ENCODE measurements around the gene MYH9. TPM values are rescaled to one million over a fixed set of nuclear protein-coding genes. Genes with fewer than 3 reads are reported as not detected.

MYH9 gene
- total and polyA plus RNA-seq, 2 experiments from 2014 or later, result 58.4 to 233 TPM

DNA sequence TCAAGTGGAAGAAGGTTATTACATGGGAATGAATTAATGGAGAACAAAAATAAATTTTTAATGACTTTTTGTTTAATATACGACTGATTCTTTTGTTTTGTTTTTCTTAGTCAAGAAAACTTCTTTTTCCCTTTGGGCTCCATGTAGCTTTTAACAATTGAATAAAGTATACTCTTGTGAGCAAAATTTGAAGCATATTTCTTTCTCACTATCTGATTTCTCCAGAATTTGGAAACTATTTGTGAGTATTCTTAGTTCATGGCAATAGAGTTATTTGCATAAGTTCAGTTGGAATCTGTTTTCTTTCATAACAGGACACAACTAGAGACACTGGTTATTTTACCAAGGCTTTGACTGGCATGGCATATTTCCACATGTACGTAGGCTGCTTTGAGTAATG is 138.6 kb downstream of the MYH9 start:
- H3K9me3 Mint-ChIP-seq, result peaks cover 26% of the 10 kb centered on the region
- H3K27me3 Mint-ChIP-seq (ENCODE audit: insufficient read depth, low read depth, poor library complexity), result peaks cover 7% of the 10 kb centered on the region
- DNase-seq (ENCODE audit: low spot score), result no peak
- H3K4me1 ChIP-seq (ENCODE audit: insufficient read depth), result 0 out of 2 replicates have a peak, but pooled peaks cover 6% of the 10 kb centered on the region
- H3K27ac ChIP-seq (ENCODE audit: low read depth), result no peak overlapping the region
- H3K4me2 ChIP-seq, result no peak overlapping the region
- no peak overlapping the region for H3K4me3 Mint-ChIP-seq
- H4K20me1 ChIP-seq (replicated peaks; ENCODE audit: insufficient read depth), result no peaks in the 10 kb centered on the region
- H3K27ac Mint-ChIP-seq, result no peak overlapping the region
- H3K4me1 Mint-ChIP-seq, result peaks cover 8% of the 10 kb centered on the region; the same call in 2 of the 3 replicates
- no peaks in the 10 kb centered on the region for H3K79me2 ChIP-seq (replicated peaks; ENCODE audit: insufficient read depth)
- no peaks in the 10 kb centered on the region; the same call in none of the 2 replicates for H3K9me2 ChIP-seq (ENCODE audit: insufficient read depth)
- ATAC-seq, result no peak
- H3K36me3 ChIP-seq (ENCODE audit: insufficient read depth), result no peaks in the 10 kb centered on the region
- H2AFZ ChIP-seq, result no peak overlapping the region
- H3K4me3 ChIP-seq, result no peak overlapping the region
- no peaks in the 10 kb centered on the region for H3K27me3 ChIP-seq (ENCODE audit: insufficient read depth)
- TF ChIP-seq, protein P1, sequence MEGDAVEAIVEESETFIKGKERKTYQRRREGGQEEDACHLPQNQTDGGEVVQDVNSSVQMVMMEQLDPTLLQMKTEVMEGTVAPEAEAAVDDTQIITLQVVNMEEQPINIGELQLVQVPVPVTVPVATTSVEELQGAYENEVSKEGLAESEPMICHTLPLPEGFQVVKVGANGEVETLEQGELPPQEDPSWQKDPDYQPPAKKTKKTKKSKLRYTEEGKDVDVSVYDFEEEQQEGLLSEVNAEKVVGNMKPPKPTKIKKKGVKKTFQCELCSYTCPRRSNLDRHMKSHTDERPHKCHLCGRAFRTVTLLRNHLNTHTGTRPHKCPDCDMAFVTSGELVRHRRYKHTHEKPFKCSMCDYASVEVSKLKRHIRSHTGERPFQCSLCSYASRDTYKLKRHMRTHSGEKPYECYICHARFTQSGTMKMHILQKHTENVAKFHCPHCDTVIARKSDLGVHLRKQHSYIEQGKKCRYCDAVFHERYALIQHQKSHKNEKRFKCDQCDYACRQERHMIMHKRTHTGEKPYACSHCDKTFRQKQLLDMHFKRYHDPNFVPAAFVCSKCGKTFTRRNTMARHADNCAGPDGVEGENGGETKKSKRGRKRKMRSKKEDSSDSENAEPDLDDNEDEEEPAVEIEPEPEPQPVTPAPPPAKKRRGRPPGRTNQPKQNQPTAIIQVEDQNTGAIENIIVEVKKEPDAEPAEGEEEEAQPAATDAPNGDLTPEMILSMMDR (conservative IDR thresholded peaks at IDR 0.05; ENCODE audit: low read depth in 2 of 2), result no peak
- TF ChIP-seq, protein P2, sequence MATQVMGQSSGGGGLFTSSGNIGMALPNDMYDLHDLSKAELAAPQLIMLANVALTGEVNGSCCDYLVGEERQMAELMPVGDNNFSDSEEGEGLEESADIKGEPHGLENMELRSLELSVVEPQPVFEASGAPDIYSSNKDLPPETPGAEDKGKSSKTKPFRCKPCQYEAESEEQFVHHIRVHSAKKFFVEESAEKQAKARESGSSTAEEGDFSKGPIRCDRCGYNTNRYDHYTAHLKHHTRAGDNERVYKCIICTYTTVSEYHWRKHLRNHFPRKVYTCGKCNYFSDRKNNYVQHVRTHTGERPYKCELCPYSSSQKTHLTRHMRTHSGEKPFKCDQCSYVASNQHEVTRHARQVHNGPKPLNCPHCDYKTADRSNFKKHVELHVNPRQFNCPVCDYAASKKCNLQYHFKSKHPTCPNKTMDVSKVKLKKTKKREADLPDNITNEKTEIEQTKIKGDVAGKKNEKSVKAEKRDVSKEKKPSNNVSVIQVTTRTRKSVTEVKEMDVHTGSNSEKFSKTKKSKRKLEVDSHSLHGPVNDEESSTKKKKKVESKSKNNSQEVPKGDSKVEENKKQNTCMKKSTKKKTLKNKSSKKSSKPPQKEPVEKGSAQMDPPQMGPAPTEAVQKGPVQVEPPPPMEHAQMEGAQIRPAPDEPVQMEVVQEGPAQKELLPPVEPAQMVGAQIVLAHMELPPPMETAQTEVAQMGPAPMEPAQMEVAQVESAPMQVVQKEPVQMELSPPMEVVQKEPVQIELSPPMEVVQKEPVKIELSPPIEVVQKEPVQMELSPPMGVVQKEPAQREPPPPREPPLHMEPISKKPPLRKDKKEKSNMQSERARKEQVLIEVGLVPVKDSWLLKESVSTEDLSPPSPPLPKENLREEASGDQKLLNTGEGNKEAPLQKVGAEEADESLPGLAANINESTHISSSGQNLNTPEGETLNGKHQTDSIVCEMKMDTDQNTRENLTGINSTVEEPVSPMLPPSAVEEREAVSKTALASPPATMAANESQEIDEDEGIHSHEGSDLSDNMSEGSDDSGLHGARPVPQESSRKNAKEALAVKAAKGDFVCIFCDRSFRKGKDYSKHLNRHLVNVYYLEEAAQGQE (IDR thresholded peaks at IDR 0.05; ENCODE audit: unreplicated experiment), result no peak
- TF ChIP-seq ZNF114 (CRISPR knock-in tag; IDR thresholded peaks at IDR 0.05) (no peak), STAT1 (IDR thresholded peaks at IDR 0.05; ENCODE audit: unreplicated experiment) (no peak)
- TF ChIP-seq, protein P3, sequence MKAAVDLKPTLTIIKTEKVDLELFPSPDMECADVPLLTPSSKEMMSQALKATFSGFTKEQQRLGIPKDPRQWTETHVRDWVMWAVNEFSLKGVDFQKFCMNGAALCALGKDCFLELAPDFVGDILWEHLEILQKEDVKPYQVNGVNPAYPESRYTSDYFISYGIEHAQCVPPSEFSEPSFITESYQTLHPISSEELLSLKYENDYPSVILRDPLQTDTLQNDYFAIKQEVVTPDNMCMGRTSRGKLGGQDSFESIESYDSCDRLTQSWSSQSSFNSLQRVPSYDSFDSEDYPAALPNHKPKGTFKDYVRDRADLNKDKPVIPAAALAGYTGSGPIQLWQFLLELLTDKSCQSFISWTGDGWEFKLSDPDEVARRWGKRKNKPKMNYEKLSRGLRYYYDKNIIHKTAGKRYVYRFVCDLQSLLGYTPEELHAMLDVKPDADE (IDR thresholded peaks at IDR 0.05), result no peak
- peaks cover 6% of the 10 kb centered on the region; the same call in 1 of the 3 replicates for H3K36me3 Mint-ChIP-seq (ENCODE audit: low read depth)
- no peaks in the 10 kb centered on the region for H3F3A ChIP-seq (replicated peaks; ENCODE audit: low read depth)

DNA sequence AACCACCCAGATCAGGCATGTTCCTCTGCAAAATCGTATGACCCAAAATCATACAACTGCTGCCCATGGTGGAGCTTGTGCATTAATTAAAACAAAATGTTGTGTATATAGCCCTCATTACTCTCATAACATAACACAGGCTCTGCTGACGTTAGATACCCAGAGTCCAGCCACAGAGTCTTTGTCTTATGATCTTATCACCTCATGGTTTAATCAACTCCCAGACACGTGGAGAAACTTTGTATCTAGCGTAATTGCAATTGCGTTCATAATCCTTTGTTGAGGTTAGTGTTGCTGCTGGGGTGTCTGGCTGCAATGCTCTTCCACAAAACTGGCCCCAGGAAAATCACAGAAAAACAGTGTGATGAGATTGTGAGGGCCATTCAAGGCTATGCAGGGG is 139.8 kb downstream of the MYH9 start:
- no peak for ATAC-seq
- Histone ChIP-seq H3K36me3 (ENCODE audit: insufficient read depth) (no peaks in the 10 kb centered on the region; the same call in 1 of the 2 replicates), H3K27me3 (ENCODE audit: insufficient read depth) (no peaks in the 10 kb centered on the region), H3K4me1 (ENCODE audit: insufficient read depth) (0 out of 2 replicates have a peak, but pooled peaks cover 6% of the 10 kb centered on the region), H3K27ac (ENCODE audit: low read depth) (no peak overlapping the region), H3K9me2 (ENCODE audit: insufficient read depth) (no peaks in the 10 kb centered on the region; the same call in none of the 2 replicates), H2AFZ (no peak overlapping the region), H3K4me3 (no peak overlapping the region), H4K20me1 (replicated peaks; ENCODE audit: insufficient read depth) (no peaks in the 10 kb centered on the region), H3K79me2 (replicated peaks; ENCODE audit: insufficient read depth) (no peaks in the 10 kb centered on the region), H3F3A (replicated peaks; ENCODE audit: low read depth) (no peaks in the 10 kb centered on the region), H3K4me2 (no peak overlapping the region)
- H3K4me3 Mint-ChIP-seq, result no peak overlapping the region
- peaks cover 8% of the 10 kb centered on the region; the same call in 2 of the 3 replicates for H3K4me1 Mint-ChIP-seq
- DNase-seq (ENCODE audit: low spot score), result no peak
- H3K9me3 Mint-ChIP-seq, result peaks cover 26% of the 10 kb centered on the region
- H3K36me3 Mint-ChIP-seq (ENCODE audit: low read depth), result peaks cover 6% of the 10 kb centered on the region; the same call in 1 of the 3 replicates
- H3K27ac Mint-ChIP-seq, result no peak overlapping the region
- H3K27me3 Mint-ChIP-seq (ENCODE audit: insufficient read depth, low read depth, poor library complexity), result peaks cover 4% of the 10 kb centered on the region
- no peak for TF ChIP-seq POLR2AphosphoS5 (IDR thresholded peaks at IDR 0.05; ENCODE audit: low read depth)
- no peak for TF ChIP-seq CREB1 (CRISPR knock-in tag; IDR thresholded peaks at IDR 0.05; ENCODE audit: low read depth)
- TF ChIP-seq, protein P1 (conservative IDR thresholded peaks at IDR 0.05; ENCODE audit: low read depth in 2 of 2), result no peak
- TF ChIP-seq STAT1 (IDR thresholded peaks at IDR 0.05; ENCODE audit: unreplicated experiment), result no peak
- TF ChIP-seq ZNF114 (CRISPR knock-in tag; IDR thresholded peaks at IDR 0.05), result no peak
- TF ChIP-seq EZH2 (IDR thresholded peaks at IDR 0.05; ENCODE audit: low read depth, unreplicated experiment), result no peak
- TF ChIP-seq, protein P2 (IDR thresholded peaks at IDR 0.05; ENCODE audit: unreplicated experiment), result no peak
- no peak for TF ChIP-seq ZNF331 (CRISPR knock-in tag; IDR thresholded peaks at IDR 0.05; ENCODE audit: low read depth)
- no peak for TF ChIP-seq JUNB (IDR thresholded peaks at IDR 0.05; ENCODE audit: unreplicated experiment)
- TF ChIP-seq NANOG (IDR thresholded peaks at IDR 0.05; ENCODE audit: borderline replicate concordance), result no peak
